GM18907 (cell line): ENCODE results near the gene PIK3C2B.

Experiments
- ATAC-seq: cut with Tn5 transposase; IDR thresholded peaks from one replicate; pipeline ENCODE4 v1.9.1; 2021; ENCODE audit warnings: mild to moderate bottlenecking, moderate library complexity; ENCODE audit not compliant: unreplicated experiment

PIK3C2B gene

GRCh38 chr1:204463125-204464060 is 31.2 kb downstream of the PIK3C2B start:
- ATAC-seq: no peak

GRCh38 chr1:204462229-204462561 is 32.4 kb downstream of the PIK3C2B start:
- ATAC-seq: no peak

DNA sequence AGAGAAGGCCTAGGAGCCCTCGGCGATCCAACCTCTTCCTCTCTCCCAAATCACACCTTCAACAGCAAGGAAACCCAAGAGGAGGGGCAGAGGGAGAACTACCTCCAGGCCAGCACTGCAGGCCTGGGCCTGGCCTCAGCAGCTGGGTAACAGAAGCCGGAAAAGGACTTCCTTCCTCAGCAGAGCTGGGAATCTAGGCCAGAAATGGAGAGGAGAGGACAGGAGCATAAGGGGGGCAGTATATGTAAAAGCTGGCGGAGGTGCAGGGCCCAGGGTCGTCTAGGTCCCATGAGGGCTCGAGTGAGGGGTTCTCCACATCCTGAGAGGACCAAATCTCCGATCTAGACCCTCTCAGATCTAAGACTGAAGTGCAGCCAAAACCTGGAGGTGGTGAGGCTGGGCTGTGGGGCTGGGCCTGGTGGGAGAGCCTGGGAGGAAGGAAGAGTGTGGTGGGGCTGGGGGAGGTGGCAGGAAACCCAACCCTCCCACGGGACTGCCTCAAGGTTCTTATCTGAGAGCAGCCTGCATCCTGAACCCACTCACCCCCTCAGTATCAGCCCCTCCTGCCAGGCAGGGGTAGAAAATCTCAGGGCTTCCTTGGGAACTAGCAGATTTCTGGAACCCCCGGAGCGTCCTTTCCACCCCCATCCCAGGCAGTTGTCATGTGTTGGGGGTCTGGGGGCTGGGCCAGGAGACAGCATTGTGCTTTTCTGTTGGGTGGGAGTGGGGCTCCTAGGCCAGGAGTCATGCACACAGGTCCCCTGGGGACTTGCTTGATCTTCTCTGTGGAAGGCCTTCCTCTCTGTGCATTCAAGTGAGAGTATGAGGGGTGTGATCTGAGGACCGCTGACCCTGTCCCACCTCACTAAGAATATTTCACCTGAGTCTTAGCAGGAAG is 33.0 kb downstream of the PIK3C2B start:
- ATAC-seq: no peak

DNA sequence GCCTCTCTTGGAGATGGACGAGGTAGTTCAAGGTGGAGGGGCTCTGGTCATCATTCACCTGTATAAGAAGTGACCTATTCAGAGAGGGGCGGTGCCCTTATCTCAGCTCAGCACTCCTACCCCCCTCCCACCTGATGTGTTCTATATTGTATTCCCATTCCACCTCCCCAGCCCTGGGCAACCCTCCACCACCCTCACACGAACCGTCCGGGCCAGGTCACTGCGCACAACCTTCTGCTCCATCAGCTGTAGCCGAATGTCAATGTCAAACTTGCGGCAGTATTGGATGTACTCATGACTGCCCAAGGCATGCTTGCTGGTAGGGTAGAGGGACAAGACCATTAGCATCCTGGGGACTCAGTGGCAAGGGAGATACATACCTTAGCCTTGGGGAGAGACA is 34.3 kb downstream of the PIK3C2B start:
- no peak for ATAC-seq

DNA sequence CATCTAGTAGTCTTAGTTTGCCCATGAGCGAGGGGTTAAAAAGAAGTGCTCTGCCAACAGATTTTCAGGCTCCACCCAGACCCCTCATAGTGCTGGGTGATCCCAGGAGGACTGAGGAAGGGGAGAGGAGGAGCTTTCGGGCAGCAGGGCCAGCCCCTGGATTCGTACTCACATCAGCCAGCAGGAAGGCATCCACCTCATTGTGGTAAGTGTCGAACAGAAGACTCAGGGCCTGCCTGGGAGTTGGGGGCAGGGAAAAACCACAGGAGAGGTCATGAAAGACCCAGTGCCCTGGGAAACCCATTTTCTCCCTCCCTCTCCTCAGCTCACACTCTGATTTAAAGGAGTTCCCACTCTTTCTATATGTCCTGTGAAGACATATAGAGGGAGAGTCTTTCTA is 34.9 kb downstream of the PIK3C2B start:
- ATAC-seq: no peak

DNA sequence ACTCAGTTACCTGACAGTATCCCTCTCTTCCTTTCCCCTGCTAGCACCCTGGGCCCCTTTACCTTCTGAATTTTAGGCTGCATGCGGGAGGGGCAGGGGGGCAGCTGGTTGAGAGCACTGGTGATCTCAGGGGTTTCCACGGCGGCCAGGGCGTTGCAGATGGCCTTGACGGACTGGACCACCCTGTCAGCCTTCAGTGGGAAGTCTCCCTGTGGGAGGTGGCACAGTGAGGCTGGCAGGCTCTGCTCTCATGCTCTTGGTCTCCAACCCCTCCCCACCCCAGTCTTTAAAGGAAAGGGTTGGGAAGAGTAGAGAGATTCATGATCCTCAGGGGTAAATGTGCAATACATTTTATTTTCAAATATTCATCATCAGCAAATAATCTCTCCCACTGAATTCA is 36.9 kb downstream of the PIK3C2B start:
- ATAC-seq: no peak

GRCh38 chr1:204456826-204457442 is 37.7 kb downstream of the PIK3C2B start:
- no peak for ATAC-seq

- no peak for ATAC-seq
These were observed 38.8 kb downstream of the PIK3C2B start for GRCh38 chr1:204455831-204456145.

DNA sequence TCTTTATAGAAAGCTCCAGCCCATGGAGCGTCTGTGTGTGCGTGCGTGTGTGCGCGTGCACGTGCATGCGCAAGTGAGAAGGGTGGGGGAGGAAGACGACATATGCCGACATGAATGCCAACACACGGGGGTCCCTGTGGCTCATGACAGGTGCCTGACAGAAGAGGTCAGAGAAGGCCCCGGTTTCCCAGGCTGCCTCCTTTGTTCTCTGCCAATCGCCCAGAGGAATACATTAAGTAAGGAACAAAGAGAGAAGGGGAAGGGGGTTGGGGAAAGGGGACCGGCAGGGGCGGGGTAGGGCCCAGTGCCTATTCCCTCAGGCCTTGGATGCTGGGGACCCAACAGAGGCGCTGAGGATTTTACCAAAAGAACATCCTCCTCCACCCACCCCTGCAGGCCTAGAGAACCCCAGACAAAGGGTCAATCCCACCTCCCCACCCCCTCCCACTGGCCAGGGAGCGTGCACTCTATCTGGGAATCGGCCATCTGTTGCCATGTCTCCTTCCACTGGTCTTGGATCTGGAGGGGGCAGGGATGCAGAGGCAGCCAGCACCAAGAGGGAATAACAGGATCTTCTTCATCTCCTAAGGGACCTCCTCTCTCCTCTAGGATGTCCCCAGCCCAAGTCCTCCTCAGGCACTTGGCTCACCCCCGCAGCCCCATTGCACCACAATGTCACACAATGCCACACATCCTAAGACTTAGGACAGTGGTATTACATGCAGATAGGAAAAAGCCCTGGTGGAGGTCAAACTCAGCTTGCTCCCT is 39.4 kb downstream of the PIK3C2B start:
- ATAC-seq: no peak

DNA sequence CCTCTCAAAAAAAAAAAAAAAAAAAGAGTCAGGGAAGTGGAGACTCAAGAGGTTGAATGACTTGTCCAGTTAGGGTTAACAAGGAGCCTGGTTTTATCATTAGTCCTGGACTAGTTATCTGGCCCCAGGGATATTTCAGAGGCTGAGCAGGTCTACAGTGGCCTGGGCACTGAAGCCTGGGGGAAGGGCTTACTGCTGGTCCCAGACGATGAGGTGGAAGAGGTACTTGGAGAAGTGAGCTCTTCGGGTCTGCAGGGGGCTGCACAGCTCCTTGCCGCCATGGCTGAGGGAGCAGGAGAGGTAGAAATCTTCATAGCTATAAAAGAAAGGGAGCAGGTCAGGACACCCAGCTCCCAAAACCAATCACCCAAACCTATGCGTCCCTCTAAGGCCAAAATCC is 40.1 kb downstream of the PIK3C2B start:
- no peak for ATAC-seq

DNA sequence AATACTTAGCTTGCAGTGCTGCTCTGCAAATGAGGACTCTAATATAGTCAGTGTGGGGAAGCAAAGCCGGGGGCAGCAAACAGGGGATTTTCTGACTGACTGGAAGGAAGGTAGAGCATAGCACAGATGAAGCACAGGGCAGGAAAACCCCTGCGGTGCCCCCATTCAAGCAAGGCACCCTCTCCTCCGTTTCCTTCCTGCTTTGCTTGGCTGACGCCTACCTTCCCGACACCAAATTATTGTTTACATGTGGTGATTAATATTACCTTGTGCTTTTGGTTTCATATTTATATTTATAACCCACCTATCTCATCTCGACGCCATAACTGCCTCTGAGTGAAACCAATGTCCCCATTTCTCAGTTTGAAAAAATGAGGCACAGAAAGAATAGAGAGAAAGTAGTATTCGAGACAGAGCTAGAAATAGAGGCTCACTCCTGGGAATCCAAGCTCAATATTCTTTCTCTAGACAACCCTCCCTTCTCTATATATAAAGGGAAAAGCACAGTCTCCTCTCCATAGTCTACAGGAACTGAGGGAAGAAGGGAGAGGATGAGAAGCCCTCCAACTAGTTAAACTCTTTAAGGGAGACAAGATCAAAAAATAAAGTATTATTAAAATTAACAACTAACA is 41.3 kb downstream of the PIK3C2B start:
- peak; percentile 82 for ATAC-seq

DNA sequence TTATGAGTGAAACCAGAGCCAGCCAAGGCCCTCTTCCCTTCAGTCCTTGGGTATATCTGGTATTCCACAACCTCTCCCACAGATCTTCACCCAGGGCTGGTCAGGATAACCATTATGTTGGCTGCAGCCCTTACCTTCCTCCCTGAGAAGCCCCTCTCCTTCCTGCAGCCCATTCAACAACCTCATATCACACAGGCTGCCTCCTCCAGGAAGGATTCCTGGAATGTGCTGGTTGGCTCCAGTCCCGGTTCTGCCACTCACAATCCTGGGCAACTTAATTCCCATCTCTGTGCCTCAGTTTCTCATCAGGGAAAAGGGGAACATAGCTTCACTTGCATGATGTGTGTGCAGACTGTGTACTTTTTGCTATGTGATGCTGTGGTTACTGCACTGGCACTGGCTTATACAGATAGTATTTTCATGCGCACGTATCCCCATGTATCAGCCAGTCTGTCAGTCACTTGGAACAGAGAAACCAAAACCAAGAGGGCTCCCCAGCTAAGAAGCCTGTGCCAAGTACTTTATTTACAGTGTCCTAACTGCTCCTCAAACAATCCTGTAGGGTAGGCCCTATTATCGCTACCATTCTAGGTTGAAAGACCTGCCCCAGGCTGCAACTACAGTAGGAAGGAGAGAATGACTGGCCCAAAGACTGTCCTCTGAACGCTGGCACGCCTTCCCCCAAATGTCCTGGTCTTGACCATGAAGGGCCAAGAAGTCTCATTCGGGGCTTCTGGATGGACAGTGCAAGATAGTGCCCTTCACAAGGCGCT is 43.1 kb downstream of the PIK3C2B start:
- no peak for ATAC-seq

DNA sequence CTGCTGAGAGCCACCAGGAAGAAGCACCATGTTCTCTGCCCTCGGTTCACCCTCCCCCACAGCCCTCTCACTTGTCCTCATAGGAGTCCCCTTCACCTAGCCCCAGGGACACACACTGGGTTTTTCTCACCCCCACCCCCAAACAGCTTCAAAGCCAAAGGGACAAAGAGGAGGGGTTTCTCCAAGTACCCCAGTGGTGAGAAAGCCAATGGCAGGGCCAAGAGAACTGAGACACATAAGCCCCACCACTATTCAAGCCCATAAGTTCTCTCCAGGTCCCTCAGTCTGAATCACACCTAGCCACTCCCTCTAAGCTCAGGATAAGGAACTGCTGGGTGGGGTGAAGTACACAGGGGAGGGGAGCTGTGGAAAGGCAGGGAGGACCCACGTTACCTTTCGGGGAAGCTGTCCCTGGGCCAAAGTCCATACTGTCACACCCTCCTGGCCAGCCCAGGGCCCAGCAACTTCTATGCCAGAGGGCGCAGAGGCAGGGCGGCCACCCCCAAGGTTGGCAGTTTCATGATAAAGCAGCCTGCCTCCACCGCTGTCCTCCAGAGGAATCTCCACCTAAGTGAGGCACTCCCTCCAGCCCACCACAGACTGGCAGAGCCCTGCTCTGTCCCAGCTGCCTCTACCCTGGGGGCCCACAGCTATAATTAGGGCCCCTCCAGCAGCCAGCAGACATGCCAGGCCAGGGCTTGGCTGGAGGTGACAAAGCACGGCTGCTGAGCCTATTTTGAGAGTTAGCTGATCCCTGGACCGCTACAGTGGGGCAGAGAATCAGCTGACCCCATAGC is 43.9 kb downstream of the PIK3C2B start:
- no peak for ATAC-seq

DNA sequence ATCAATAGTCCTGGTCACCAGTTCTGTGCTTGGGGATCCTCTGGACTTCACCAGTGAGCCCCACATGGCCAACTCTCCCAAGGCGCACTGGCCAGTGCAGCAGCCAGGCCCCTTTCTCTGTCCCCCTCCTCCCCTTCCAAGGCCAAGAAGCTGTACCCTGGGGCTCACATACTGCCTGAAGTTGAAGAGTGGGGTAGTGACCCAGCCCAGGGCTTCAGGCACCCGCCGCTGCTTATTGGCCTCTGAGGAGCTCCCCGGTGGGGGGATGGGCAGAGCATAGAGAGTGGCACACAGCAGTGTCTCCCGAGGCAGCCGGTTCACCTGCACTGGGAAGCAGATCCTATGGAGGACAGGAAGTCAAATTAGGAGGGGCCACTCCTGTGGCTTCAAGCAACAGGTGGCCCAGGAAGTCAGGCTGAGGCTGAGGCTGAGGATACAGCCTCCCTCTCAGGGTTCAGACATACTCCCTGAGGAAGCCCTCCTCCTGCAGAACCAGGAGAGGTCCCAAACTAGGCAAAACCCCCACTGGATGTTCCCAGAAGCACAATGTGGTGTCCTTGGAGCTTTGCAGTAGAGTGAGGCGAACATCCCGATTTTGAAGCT is 44.8 kb downstream of the PIK3C2B start:
- ATAC-seq: no peak

DNA sequence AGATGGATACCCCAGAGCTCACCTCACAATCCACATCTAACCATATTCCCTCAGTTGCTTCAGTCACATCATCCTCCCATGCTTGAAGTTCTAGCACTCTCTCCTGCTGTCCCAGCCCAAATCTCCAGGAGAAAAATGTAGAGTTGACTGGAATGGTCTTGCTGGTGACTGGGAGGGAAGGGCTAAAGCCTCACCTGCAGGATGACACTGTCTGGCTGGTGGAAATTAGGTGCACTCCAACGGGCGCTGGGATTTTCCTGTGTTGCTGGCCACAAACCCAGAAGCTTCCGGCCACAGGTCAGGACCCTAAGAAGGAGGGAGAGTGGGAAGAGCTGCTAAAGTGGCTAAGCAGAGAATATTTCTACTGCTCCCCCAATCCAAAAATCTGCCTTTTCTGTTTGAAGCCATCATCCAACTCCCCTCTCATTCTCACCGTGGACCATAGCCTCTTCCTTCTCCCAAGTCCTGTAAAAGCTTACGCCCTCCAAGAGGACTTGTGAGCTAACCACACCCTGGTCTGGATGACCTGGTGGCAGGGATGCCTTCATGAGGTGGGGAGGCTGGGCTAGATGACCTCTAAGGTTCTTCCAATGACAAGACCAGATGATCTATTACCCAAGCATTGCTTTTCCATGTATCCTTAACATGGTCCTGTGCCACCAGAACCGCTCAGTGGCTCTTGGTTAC is 45.5 kb downstream of the PIK3C2B start:
- no peak for ATAC-seq

DNA sequence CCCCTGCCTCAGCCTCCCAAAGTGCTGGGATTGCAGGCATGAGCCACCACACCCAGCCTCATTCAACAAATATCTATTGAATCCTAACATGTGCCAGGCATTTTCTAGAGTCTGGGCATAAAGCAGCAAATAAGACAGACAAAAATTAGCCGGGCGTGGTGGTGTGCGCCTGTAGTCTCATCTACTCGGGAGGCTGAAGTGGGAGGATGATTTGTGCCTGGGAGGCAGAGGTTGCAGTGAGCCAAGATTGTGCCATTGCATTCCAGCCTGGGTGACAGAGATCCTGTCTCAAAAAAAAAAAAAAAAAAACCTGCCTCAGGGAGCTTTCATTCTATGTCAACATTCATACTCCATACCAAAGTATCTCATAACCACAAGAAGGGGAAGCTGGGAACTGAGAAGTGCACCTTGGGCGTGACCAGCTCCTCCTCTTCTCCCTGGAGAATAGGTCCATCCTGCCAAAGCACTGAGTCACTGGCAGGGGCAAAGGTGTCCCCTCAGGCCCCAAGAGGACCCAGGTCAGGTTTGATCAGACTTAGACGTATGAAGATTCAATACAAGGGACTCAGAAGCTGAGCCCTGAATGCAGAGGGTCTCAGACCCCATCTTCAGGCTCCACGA is 46.2 kb downstream of the PIK3C2B start:
- no peak for ATAC-seq

DNA sequence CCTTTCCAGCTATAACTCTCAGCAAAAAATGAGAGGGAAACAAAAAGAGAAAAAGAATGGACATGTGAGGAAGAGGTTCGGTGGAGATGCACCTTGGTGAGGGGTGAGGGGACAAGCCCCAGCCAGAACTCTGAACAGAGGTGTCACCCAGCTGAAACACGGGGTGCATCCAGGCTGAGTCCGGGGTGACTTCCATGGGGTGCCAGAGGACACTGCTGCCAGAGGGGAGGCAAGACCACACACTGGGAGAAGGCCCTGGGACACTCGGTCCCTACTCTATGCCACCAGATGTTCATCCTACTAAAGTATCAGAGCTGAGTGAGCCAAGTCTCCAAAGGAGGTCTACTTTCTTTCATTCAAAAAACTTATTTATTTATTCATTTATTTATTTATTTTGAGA is 46.9 kb downstream of the PIK3C2B start:
- ATAC-seq: no peak
